Astrocyte of the cerebellum (primary cell): Measurements from ENCODE around the gene SLCO4A1.

Experiments used
- DNase-seq: peaks from one replicate; pipeline ENCODE4 v3.0.0-alpha.2; 2011; ENCODE audit warnings: low read depth
- H3K4me3 ChIP-seq: 2 replicates; pipeline ENCODE4 v1.5.1; 2011; ENCODE audit warnings: mild to moderate bottlenecking, low read depth, low read length, moderate library complexity
- CTCF ChIP-seq: IDR thresholded peaks from 2 replicates; pipeline ENCODE4 v1.5.1; 2012; ENCODE audit warnings: low read length, low read depth, moderate library complexity, mild to moderate bottlenecking; ENCODE audit errors: missing control alignments
- in situ Hi-C: cut with HindIII; loops from 2 replicates; pipeline ENCODE4 v1.10.0; 2017; ENCODE audit warnings: low sequenced_read_pairs

The SLCO4A1 gene

DNA sequence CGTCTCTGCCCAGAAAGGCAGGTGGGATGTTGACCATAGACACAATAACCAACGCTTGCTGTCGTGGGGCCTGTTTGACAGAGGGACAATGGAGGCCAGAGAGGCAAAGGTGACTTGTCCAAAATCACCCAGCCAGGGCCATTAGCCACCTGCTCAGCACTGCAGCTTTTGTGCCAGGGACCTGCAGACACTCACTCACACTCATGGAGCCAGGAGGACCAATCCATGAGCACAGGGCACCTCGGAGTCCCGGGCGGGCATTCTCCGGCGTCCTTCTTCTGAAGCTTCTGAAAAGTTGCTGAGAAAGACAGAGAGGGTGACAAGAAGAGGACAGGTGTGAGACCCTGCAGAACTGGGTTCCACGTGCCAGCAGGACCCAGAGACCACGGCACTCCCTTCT is 45.4 kb upstream of the SLCO4A1 start:
- TF ChIP-seq CTCF: no peak
- no peak for DNase-seq
- in situ Hi-C loops: no loop called here

DNA sequence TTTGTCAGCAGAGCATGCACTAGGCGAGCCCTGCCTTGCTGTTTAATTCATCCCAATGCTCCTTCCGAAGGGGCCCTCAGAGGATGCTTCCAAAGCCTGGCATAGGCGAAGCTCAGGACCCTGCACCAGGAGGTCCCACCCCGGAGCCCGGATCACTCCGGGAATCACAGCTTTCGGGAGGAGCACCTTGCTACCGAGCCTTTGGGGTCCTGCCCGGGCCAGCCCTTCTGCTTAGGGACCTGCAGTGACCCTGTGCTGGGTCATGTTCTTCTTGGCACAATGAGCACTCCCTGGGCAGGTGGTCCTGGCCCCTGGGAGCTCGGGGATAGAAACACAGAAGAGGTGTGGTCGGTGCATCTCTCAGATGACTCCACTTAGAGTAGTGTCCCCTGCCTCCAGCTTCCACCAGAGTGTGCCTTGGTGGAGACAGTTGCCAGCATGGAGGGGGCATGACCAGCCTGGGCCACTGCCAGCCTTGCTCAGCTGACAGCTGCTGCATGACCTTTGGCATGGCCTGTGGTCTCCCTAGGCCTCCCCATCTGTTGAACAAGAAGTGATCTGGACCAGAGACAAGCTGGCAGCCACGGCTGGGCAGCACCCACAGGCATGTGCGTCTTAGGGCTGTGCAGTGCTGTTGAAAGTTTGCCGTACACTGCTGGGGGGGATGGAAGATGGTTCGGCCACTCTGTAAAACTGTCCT is 44.7 kb upstream of the SLCO4A1 start:
- H3K4me3 ChIP-seq: no peak overlapping the region
- no peak for TF ChIP-seq CTCF
- in situ Hi-C loops: no loop called here
- no peak for DNase-seq

More for the DNA sequence above, 45.4 kb upstream of the SLCO4A1 start:
- H3K4me3 ChIP-seq: no peak overlapping the region

GRCh38 chr20:62598761-62599194 is 43.5 kb upstream of the SLCO4A1 start:
- no peak for TF ChIP-seq CTCF
- DNase-seq: no peak
- in situ Hi-C loops: no loop called here
- no peak overlapping the region for H3K4me3 ChIP-seq

- no peak overlapping the region for H3K4me3 ChIP-seq
- in situ Hi-C loops: no loop called here
- no peak for DNase-seq
- no peak for TF ChIP-seq CTCF
These were observed 42.8 kb upstream of the SLCO4A1 start for GRCh38 chr20:62599216-62600110.

DNA sequence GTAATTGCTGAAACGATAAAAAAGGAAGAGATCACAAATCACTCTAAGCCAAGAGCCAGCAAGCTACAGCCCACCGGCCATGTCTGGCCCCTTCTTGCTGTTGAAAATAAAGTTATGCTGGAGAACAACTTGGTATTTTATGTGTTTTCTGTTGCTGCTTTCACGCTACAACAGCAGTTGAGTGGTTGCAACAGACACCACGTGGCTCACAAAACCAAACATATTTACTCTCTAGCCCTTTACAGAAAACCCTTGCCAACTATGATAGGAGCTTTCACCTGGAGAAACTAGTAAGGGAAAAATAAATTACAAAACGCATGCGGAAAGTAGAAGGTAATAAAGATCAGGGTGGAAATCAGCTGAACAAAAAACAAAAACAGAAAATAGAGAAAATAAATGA is 41.1 kb upstream of the SLCO4A1 start:
- TF ChIP-seq CTCF: no peak
- in situ Hi-C loops: no loop called here
- H3K4me3 ChIP-seq: no peak overlapping the region

GRCh38 chr20:62601714-62602113 is 40.6 kb upstream of the SLCO4A1 start:
- TF ChIP-seq CTCF: no peak
- H3K4me3 ChIP-seq: no peak overlapping the region
- DNase-seq: no peak
- in situ Hi-C loops: no loop called here

More for the DNA sequence above, 41.1 kb upstream of the SLCO4A1 start:
- no peak for DNase-seq
